HG03066 (cell line): ENCODE data around the gene TIMM22.
"Not testable (repeated sequence)": the region's sequence is repeated elsewhere in the genome, so short reads cannot be mapped to it uniquely, and the experiment has no call there.

Experiments
- ATAC-seq: cut with Tn5 transposase; IDR thresholded peaks from one replicate; pipeline ENCODE4 v1.9.1; 2021; ENCODE audit warnings: low read depth; ENCODE audit not compliant: unreplicated experiment

Gene TIMM22

DNA sequence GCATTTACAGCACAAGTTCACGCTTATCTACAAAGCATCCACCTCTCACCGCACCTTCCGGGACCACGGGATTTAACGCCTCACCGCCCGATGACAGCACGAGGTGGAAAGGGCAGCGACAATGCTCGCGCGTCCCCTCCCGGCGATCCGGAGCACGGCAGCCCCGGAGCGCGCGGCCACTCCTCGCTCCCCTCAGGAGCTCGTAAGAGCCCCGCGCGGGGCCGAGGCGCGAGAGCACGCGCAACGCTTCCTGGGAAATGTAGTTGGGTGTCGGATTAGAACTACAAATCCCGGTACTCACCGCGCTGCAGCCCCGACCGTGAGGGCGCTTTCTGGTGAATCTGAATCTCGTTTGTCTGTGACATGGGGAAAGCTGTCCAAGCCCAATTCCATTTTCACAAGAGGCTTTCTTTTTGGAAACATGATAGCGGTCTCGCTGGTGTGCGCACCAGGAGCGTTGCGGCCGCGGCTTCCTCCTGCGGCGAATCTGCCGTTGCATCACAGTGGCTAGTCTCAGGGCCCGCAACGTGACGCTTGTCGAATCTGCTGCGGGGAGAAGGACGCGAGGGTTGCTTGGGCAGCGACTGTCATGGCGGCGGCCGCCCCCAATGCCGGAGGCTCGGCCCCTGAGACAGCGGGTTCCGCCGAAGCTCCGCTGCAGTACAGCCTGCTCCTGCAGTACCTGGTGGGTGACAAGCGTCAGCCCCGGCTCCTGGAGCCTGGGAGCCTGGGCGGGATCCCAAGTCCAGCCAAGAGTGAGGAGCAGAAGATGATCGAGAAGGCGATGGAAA is at the start of gene TIMM22:
Gene TIMM22 (plus strand): TSS at position 576 of the 791 bp plus-strand sequence. CDS start 14 bp downstream, at position 590.
- peak; percentile 90 for ATAC-seq

DNA sequence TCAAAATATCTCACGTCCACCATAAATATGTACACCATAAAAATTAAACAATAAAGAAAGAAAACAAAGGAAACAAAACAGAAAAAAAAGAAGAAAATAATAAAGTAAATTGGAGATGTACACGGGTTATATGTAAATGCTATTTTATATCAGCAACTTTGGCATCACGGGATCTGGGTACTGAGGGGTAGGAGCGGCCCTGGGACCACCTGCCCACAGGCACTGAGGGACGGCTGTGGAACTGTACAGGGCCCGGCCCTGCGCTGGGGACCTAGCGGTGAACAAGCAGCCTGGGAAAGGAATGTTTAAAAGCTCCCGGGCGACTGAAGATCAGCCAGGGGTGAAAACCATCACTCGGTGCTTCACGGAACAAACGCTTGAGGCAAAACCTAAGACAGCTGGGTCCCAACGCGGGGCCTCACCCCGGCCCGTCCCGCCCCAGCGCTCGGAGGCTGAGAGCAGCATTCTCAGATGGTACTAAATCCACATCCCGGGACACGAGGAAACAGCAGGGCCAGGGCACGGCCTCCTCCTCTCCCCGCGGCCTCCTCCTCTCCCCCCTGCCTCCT is 48.6 kb upstream of the TIMM22 start:
- ATAC-seq = no peak

DNA sequence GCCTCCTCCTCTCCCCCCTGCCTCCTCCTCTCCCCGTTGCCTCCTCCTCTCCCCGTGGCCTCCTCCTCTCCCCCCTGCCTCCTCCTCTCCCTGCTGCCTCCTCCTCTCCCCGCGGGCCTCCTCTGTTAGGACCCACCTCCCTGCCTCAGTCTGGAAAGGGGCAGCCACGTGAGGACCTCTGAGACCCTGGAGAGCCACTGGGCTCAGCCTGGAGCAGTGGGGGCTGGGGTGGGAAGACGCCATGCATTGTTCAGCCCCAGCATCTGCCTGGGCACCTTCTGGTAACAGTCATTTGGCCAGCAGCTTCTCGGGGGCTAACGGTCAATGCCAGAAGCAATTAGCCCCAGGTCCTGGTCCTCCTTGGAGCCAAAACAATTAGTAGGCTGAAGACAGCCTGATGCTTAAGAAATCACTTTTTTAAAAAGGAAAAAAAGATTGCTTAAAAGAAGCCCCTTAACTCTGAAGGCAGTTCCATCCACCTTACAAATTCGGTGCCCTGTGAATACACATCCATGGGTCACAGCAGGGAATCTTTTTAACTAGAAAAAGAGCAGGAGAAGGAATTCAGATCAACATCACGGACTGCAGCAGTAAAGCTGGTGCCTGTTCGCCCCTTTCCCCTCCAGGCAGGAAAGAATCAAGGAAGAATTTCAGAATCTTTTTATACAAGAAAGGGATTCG is 47.2 kb upstream of the TIMM22 start:
- ATAC-seq = no peak

DNA sequence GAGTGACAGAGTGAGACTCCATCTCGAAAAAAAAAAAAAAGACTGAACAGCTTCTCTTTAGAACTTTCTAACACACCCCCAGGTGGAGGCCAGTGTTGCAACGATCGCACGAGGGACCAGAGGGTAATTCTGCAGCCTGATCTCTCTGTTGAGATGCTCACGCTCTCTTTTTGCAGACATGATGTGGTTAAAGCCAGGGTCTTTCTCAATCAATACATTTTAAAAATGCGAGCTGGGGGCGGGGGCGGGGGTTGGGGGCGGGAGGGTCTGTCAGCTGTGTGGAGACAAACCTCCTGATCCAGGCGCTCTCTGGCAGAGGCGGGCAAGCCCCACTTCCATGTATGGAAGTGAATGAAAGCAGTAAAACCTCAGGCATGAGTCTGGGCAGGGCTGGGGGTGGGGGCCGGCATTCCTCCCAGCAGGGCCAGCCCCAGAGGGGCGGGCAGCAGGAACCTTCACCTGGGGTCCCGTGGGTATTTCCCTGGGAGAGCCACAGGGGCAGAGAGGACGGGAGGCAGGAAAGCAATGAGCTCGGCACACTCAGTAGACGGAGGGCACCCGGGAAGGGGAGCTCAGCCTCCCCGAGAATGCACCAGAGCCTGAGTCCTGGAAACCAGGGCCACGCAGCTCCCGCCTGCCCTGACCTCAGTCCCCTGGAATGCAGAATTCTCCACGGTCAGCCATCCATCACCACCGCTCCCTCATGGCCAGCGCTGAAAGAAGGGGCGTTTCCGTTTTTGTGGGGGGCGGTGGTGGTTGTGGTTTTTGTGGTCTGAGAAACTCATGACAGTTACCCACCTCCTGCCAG is 45.4 kb upstream of the TIMM22 start:
- no peak for ATAC-seq

DNA sequence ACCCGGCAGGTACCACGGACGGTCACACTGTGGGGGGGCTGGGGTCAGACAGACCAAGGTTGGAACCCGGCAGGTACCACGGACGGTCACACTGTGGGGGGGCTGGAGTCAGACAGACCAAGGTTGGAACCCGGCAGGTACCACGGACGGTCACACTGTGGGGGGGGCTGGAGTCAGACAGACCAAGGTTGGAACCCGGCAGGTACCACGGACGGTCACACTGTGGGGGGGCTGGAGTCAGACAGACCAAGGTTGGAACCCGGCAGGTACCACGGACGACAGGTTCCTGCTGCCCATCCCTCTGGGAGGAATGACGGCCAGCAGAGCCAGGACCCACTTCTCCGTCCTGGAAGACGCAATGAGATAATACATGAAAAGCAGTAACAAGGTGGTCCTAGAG is 44.3 kb upstream of the TIMM22 start:
- not testable (repeated sequence) for ATAC-seq

DNA sequence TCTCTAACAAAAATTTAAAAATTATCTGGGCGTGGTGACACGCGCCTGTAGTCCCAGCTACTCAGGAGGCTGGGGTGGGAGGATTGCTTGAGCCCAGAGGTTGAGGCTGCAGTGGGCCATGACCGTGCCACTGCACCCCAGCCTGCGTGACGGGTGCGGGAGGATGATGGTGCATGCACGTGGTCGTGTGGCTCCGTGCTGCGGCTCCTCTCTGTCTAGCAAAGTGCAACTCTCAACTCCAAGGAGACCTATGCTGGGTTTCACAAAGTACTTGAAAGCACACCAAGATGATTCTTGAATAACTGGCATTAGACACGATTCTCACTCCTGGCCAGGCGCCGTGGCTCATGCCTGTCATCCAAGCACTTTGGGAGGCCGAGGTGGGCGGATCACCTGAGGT is 43.2 kb upstream of the TIMM22 start:
- ATAC-seq = no peak

DNA sequence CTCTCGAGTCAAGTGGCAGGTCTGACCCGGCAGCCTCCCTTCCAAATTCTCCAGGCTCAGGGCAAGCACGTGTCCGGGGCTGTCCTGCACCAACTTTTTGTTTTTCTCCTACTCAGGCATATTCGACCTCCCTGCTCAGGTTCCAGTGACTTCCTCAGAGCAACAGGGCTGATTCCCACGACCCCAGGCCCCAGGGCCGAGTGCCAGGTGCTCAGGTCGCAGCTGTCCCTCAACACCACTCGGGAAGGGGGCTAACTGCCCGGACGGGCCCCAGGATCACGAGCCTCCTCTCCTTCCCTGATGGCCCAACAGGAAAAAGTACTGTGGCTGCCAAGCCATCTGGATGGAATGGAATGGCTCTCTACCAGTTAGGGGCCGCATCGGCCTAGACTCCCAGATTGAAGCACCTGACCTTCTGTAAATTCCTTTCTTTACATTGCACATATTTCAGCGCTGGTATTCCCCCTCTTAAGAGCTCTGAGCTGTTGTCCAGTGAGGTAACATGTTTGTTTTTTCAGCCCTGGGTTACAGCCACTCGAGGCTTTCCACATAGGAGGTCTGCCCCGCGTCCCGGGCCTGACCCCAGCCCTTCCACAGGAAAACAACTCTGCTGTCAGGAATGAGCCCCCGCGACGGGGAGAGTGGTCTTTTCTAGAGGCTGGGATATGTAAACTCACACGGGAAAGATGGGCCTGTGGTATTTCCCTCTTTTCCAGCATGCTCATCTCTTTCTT is 42.3 kb upstream of the TIMM22 start:
- no peak for ATAC-seq

DNA sequence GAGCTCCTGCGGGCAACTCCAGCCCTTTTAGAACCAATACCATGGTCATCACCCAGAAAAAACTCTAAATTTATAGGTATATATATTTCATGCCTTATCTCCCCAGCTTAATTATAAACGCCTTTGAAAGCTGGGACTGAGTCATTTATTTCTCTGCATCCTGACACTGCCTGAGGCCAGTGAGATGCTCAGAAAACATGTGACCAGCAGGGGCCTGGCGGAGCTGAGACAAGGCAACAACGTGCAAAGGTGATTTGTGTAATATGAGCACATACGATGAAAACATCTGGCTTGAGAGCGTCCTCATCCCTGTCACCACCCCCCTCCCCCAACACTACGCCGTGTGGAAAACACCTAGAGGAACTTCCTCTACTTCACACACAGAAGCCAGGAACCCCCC is 40.0 kb upstream of the TIMM22 start:
- ATAC-seq = no peak

DNA sequence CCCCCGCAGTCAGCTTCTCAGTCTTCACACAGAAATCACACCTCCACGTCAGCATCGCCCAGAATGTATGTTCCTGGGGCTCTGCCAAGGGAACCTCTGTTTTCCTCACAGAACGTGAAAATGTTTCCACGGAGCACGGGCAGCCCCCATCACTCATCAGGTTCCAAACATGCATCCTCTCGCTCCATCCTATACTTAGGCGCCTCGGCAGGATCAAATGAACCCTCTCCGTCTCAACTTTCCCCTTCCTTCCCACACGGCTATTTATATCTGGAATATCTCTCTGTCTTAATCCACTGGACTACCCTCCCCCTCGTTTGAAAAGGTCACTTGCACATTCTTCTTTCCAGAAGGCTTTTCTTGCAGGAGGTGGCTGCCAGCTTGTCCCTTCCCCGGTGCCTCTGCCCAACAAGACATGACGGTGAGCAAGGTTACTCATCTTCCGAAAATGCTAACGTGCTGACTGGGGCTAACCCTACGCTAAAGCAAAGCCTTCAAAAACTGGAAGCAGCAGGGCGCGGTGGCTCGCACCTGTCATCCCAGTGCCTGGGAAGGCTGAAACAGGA is 39.0 kb upstream of the TIMM22 start:
- no peak for ATAC-seq

DNA sequence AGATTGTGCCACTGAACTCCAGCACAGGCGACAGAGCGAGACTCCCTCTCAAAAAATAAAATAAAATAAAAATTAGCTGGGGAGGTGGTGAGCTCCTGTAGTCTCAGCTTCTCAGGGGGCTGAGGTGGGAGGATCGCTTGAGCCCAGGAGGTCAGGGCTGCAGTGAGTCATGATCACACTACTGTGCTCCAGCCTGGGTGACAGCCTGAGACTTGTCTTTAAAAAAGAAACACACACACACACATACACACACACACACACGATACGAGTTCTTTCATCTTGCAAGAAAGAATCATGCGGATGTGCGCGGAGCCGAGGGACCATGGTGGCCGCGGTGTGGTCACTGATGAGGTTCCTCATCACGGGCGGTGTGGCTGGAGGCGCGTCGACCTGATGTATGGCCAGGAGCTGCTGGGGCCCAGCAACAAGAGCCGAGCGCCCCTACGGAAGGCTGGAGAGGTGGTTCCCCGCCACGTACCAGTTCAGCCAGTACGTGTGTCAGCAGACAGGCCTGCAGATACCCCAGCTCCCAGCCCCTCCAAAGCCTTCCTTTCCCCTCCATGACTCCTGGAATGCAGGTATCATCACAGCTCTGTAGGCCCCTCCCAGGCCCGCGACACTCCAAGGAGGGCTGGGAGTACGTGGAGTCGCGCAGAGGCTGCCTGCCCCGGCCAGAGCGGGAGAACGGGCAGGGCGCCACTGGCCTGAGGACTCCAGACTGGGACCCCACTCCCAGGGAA is 38.0 kb upstream of the TIMM22 start:
- no peak for ATAC-seq

DNA sequence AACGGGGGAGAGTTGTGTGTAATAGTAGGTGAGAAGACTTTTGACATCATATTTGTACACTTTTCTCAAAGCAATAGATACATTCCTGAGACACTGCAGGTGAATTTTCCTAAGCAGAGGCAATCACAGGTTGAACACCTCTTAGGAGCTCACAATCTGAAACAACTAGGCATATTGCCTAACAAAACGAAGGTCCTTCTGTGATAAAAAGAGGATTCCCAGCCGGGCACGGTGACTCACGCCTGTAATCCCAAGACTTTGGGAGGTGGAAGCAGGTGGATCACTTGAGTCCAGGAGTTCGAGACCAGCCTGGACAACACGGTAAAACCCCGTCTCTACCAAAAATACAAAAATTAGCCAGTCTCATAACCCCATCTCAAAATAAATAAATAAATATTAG is 34.8 kb upstream of the TIMM22 start:
- ATAC-seq = no peak

DNA sequence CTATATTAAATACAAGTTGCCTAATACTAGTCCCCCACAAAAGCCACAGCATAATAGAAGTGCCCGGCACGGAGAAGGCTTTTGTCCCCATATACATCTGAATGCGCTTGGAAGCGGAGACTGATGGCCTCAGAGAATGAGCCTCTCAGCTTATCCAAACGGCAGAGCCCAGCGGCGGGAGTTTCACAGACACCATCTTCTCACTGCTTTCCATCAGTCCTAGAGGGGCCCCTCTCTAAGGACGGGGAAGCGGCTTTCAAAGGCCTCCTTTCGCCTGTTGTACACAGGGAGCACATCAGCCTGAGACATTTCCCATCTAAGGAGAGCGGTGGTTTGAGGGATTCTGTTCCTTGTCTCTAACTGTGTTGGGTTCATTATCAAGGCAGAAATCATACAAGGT is 34.3 kb upstream of the TIMM22 start:
- no peak for ATAC-seq

DNA sequence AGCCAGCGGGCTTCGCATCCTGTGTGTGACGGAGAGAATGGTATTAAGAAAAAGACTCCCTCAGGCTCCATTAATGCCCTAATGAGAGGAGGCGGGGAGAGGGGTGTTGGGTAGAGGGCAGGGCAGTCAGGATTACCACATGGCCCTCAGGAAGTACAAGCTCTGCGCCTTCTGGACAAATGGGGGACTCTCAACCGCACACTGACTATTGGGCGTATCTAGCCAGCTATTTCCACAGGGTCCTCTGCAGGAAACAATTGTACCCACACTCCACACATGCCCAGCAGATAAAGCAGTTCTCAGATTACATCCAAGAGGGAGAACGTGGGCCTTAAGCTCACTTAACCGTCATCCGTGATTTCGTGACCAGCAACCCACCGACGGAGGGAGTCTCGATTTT is 32.1 kb upstream of the TIMM22 start:
- no peak for ATAC-seq

DNA sequence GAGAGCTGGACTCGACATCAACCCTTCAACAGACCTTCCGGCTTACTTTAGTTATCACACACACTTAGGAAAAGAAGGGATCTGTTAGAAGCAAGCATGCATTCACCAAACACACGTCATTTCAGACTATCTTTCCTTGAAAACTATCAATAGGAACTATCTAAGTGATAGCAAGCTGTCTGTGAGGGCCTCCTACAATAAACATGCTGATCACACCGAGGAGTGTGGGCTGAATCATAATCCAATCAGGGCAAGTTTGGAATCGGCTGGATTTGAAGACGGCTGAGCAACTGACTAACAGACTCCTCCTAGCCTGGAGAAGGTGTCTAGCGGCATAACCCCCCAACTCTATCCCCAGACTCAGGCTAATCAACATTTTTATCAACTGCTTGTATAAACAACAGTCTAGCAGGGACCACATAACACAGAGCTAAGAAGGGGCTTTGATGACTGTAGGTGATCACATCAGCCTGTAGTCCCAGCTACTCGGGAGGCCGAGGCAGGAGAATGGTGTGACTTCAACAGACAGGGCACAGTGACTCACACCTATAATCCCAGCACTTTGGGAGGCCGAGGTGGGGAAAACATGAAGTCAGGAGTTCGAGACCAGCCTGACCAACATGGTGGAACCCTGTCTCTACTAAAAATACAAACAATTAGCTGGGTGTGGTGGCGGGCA is 31.5 kb upstream of the TIMM22 start:
- ATAC-seq = no peak

DNA sequence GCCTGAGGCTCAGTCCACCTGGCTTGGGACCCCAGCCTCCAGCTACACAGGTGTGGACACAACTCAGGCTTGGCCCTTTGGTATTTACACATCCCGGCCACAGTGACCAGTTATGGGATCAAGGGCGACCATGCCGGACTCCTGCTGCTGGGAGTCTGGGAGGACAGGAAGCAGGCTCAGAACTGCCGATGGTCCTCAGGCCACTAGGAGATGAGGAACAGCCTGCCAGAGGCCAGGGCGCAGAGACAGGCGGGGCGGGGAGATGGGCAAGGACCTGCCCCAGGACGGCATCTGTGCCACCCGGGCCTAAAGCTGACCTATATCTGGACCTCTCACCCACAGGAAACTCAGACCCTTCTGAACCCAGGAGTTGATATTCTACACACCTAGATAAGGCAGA is 29.8 kb upstream of the TIMM22 start:
- ATAC-seq = no peak

DNA sequence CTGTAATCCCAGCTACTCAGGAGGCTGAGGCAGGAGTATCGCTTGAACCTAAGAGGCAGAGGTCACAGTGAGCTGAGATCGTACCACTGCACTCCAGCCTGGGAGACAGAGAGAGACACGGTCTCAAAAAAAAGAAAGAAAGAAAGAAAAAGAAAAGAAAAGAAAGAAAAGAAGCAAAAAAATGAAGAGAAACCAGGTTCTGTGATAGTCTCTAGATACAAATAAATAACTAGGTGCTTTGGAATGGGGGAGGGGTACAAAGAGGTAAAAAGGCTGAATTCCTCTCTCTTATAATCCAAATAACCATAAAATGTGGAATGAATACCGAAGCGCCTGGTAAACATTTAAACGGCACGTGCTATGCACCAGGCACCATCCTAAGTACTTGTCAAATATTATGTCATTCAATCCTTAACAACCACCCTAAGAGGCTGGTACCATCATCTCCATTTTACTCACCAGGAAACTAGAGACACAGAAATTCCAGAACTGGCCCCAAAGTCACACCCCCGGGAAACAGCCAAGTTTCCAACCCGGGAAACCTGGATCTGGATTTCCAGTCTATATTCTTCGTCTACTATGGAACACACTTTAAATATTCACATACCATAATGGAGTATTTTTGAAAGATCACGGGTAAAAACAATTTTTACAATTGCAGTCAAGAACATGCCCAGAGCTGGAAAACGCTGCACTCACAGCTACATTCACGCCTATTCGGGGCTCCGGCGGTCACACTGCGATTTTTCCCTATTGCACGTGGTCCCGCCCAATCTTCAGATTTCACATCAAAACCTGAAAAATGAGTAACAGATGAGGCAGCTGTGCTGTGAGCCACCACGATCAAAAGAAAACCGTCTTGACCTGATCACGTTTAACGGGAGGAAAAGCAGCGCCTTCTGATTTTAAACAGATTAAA is 27.9 kb upstream of the TIMM22 start:
- no peak for ATAC-seq

DNA sequence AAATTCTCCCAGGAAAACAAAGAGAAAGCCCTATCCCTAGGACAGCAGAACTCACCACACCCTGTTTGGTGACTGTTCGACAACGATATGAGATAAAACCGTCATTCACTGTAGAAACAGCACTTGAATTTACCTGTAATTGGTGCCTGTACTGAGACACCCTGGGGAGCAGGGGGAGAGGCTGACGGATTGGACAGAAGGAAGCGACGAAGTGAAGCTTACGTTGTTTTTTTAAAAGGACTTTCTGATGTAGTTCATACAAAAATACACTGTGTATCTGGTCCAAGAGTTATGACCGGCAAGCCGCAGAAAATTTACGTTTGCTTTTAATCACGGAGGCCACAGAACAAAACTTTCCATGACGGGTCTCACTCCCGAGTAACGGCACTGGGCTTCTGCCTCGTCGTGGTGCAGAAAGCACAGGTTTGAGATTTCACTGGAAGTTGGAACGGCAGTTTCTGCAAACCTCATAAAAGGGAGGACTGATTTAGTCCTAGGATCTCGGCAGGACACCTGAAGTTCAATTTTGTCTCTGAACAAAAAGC is 27.0 kb upstream of the TIMM22 start:
- no peak for ATAC-seq
